Fibroblast of pulmonary artery (primary cell): ENCODE measurements around the gene ABCA13.

Experiments
- DNase-seq: peaks from one replicate; pipeline ENCODE4 v3.0.0-alpha.2; 2010; ENCODE audit warnings: low read depth
- H3K4me3 ChIP-seq: replicated peaks from 2 replicates; pipeline ENCODE4 v1.5.1; 2011; ENCODE audit warnings: low read depth, mild to moderate bottlenecking, control low read depth, low read length, moderate library complexity
- TF ChIP-seq, protein P1 (sequence below): IDR thresholded peaks from 2 replicates; pipeline ENCODE4 v1.5.1; 2011; ENCODE audit warnings: mild to moderate bottlenecking, control low read depth, low read length, inconsistent platforms; ENCODE audit errors: missing control alignments

The ABCA13 gene, protein sequence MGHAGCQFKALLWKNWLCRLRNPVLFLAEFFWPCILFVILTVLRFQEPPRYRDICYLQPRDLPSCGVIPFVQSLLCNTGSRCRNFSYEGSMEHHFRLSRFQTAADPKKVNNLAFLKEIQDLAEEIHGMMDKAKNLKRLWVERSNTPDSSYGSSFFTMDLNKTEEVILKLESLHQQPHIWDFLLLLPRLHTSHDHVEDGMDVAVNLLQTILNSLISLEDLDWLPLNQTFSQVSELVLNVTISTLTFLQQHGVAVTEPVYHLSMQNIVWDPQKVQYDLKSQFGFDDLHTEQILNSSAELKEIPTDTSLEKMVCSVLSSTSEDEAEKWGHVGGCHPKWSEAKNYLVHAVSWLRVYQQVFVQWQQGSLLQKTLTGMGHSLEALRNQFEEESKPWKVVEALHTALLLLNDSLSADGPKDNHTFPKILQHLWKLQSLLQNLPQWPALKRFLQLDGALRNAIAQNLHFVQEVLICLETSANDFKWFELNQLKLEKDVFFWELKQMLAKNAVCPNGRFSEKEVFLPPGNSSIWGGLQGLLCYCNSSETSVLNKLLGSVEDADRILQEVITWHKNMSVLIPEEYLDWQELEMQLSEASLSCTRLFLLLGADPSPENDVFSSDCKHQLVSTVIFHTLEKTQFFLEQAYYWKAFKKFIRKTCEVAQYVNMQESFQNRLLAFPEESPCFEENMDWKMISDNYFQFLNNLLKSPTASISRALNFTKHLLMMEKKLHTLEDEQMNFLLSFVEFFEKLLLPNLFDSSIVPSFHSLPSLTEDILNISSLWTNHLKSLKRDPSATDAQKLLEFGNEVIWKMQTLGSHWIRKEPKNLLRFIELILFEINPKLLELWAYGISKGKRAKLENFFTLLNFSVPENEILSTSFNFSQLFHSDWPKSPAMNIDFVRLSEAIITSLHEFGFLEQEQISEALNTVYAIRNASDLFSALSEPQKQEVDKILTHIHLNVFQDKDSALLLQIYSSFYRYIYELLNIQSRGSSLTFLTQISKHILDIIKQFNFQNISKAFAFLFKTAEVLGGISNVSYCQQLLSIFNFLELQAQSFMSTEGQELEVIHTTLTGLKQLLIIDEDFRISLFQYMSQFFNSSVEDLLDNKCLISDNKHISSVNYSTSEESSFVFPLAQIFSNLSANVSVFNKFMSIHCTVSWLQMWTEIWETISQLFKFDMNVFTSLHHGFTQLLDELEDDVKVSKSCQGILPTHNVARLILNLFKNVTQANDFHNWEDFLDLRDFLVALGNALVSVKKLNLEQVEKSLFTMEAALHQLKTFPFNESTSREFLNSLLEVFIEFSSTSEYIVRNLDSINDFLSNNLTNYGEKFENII (N-terminal part only)

DNA sequence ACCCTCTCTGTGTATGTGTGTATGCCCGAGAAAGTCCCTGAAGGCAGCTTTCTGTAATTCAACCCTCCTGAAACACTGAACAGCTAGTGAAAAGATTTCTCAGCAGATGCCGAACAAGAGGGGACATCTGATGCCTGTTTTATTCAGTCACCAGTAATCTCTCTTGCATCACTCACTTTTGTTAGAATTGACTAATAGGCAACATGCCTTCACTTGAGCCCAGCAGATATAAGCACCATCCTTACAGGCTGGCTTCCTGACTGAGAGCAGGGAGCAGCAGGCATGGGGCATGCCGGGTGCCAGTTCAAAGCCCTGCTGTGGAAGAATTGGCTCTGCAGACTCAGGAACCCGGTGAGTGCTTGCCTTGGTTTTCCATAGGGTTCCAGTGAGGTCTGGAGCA, at the start of gene ABCA13:
Gene ABCA13 (plus strand): TSS at position 257 of the 400 bp plus-strand sequence. CDS start 26 bp downstream, at position 283.
- no peak for DNase-seq
- TF ChIP-seq, protein P1, sequence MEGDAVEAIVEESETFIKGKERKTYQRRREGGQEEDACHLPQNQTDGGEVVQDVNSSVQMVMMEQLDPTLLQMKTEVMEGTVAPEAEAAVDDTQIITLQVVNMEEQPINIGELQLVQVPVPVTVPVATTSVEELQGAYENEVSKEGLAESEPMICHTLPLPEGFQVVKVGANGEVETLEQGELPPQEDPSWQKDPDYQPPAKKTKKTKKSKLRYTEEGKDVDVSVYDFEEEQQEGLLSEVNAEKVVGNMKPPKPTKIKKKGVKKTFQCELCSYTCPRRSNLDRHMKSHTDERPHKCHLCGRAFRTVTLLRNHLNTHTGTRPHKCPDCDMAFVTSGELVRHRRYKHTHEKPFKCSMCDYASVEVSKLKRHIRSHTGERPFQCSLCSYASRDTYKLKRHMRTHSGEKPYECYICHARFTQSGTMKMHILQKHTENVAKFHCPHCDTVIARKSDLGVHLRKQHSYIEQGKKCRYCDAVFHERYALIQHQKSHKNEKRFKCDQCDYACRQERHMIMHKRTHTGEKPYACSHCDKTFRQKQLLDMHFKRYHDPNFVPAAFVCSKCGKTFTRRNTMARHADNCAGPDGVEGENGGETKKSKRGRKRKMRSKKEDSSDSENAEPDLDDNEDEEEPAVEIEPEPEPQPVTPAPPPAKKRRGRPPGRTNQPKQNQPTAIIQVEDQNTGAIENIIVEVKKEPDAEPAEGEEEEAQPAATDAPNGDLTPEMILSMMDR: no peak
- H3K4me3 ChIP-seq: no peak within 1 kb of the TSS

DNA sequence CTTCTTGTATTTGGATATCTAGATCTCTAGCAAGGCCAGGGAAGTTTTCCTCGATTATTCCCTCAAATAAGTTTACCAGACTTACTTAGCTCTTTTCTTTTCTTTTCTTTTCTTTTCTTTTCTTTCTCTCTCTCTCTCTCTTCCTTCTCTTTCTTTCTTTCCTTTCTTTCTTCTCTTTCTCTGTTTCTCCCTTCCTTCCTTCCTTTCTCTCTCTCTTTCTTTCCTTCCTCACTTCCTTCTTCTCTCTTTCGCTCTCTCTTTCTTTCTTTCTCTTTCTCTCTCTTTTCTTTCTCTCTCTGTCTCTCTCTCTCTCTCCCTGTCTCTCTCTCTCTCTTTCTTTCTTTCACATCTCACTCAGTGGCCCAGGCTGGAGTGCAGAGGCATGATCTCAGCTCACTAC, 45.2 kb upstream of the ABCA13 start:
- no peak overlapping the region for H3K4me3 ChIP-seq
- DNase-seq: no peak
- TF ChIP-seq, protein P1: no peak

DNA sequence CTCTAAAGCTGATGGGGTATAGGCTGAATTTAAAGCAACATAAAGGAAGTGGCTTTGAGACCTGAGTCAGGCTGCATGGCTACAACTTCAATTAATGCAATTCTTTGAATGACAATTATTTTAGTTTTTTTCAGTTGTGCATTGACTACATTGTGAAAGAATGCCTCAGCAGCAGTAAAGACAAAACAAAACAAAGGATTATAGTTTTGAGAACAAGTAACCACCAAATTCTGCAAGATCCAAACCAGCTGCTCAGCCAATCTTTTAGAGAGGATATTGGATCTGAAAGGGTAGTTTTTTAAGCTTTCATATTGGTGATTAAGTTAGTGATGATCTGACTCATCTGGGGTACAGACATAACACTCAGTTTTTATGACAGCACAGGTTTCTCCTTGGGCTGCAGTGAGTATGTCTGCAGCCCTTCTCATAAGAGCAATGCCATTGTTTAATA, 40.6 kb upstream of the ABCA13 start:
- H3K4me3 ChIP-seq: no peak overlapping the region
- no peak for DNase-seq
- TF ChIP-seq, protein P1: no peak

DNA sequence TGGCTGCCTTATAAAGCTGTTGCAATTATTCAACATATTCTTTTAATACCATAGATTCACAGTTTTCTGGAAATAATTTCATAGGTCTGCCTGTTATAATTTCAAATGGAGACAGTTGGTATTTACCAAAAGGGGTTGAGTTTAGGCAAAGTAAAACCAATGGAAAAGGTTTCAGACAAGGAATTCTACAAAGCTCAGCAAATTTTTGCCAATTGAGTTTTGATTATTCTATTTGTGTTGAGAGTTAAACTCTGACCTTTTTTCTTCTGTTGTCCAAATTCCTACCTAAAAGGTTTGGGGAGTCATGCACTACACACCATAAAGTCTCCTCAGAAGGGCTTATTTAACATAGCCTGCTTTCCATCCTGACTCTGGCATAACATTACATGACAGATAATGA, 38.5 kb upstream of the ABCA13 start:
- no peak overlapping the region for H3K4me3 ChIP-seq
- DNase-seq: no peak
- TF ChIP-seq, protein P1: no peak

DNA sequence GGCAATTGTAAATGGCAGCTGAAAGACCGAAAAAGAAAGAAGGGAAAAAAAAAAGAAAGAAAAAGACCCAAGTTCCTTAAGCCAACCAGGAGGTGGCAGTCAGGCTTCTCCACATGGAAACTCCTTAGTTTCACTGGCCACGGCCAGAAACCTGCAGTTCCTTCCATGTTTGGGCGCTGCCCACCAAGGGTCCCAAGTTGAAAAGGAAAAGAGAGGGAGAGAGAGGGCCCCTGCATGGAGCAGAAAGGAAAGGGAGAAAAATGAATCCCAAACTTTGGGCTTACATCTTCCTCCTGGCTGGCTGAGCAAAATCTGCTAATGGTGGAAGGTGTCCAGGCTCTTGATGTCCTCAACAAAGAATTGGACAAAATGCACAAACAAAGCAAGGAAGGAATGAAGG, 31.8 kb upstream of the ABCA13 start:
- no peak overlapping the region for H3K4me3 ChIP-seq
- TF ChIP-seq, protein P1: peak; percentile 45
- DNase-seq: peak; percentile 39

DNA sequence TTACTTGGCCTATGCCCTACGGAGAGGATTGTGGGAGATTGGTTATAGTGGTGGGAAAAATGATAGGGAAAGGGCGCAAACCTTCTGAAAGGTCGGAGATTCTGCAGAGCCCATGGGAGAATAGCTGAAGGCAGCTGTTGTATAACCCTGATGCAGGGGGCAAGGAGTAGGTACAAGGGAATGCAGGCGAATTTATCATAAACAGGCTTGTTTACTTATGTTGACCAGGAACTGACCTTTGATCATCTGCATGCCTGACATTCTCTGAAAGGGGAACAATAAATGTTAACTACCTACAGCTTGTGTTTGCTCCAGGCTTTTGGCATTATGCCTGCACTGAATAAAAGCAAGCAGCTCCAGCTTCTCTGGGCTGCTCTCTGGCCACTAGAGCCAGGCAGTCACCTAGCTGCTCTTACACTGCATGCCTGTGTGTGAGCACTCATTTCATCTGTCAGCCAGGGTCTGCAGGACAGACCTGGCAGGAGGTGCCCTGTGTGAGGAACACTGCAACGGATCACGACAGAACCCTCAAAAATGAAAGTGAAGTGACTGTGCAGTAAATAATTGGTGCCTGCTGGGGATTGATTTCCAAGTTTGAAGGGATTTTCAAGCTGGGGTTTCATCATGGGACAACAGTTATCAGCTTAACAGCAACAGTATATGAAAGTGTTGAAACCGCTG, 31.1 kb upstream of the ABCA13 start:
- TF ChIP-seq, protein P1: no peak
- DNase-seq: peak; percentile 20
- H3K4me3 ChIP-seq: no peak overlapping the region
